HG03354 (cell line): Measurements from ENCODE around the gene SIDT1.

Experiments
- ATAC-seq: cut with Tn5 transposase; IDR thresholded peaks from one replicate; pipeline ENCODE4 v1.9.1; 2021; ENCODE audit warnings: mild to moderate bottlenecking; ENCODE audit not compliant: unreplicated experiment, poor library complexity, severe bottlenecking

SIDT1 gene

GRCh38 chr3:113663324-113663750, 131.0 kb downstream of the SIDT1 start:
- ATAC-seq, result no peak

GRCh38 chr3:113663761-113664160, 131.4 kb downstream of the SIDT1 start:
- no peak for ATAC-seq

GRCh38 chr3:113664523-113665094, 132.3 kb downstream of the SIDT1 start:
- ATAC-seq, result no peak

- no peak for ATAC-seq
Observed at GRCh38 chr3:113668015-113668414, 135.7 kb downstream of the SIDT1 start.

- ATAC-seq, result no peak
Observed at GRCh38 chr3:113673593-113673992, 141.2 kb downstream of the SIDT1 start.

GRCh38 chr3:113676261-113676660, 143.9 kb downstream of the SIDT1 start:
- no peak for ATAC-seq

- ATAC-seq, result no peak
Observed at GRCh38 chr3:113677737-113678136, 145.4 kb downstream of the SIDT1 start.

GRCh38 chr3:113678773-113679172, 146.4 kb downstream of the SIDT1 start:
- no peak for ATAC-seq
